OCI-LY1 (cell line): ENCODE data around the gene SLC27A2.
"Not testable (repeated sequence)": the region's sequence is repeated elsewhere in the genome, so short reads cannot be mapped to it uniquely, and the experiment has no call there.

ENCODE experiments used
- EZH2 ChIP-seq: fragments of 200-600 bp; sonication (generic), shearing (Covaris generic); IDR thresholded peaks from 2 replicates; pipeline ENCODE4 v1.8.0; 2017; ENCODE audit warnings: borderline replicate concordance, mixed run types, mild to moderate bottlenecking, antibody characterized with exemption, low read length, moderate library complexity, mixed read lengths
- TF ChIP-seq, protein P1 (sequence below): fragments of 200-600 bp; sonication (generic), shearing (Covaris generic); IDR thresholded peaks from 2 replicates; pipeline ENCODE4 v1.5.1; 2017; ENCODE audit warnings: mild to moderate bottlenecking, antibody characterized with exemption, low read length, moderate library complexity, mixed read lengths

- TF ChIP-seq, protein P1, sequence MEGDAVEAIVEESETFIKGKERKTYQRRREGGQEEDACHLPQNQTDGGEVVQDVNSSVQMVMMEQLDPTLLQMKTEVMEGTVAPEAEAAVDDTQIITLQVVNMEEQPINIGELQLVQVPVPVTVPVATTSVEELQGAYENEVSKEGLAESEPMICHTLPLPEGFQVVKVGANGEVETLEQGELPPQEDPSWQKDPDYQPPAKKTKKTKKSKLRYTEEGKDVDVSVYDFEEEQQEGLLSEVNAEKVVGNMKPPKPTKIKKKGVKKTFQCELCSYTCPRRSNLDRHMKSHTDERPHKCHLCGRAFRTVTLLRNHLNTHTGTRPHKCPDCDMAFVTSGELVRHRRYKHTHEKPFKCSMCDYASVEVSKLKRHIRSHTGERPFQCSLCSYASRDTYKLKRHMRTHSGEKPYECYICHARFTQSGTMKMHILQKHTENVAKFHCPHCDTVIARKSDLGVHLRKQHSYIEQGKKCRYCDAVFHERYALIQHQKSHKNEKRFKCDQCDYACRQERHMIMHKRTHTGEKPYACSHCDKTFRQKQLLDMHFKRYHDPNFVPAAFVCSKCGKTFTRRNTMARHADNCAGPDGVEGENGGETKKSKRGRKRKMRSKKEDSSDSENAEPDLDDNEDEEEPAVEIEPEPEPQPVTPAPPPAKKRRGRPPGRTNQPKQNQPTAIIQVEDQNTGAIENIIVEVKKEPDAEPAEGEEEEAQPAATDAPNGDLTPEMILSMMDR: not testable (repeated sequence)
- not testable (repeated sequence) for TF ChIP-seq EZH2
Observed at GRCh38 chr15:50188793-50189192, 6.8 kb downstream of the SLC27A2 start.
